ENCODE measurements around the gene PANK2. TPM values are rescaled to one million over a fixed set of nuclear protein-coding genes. Genes with fewer than 3 reads are reported as not detected.
A peak's percentile ranks its signal among the peaks of the same experiment; 100 is the strongest.

The PANK2 gene
- total RNA-seq, 2 donors from 2014 or later = 17.9 to 21.8 TPM

GRCh38 chr20:3846378-3846739, 42.8 kb upstream of the PANK2 start:
- WGBS, 2 donors = 0% methylated on average over 22 of the region's 22 CpGs; no CpG with 5 or more reads in 1 of the 2 donors
- Histone ChIP-seq H3K9me3 (no peaks in the 10 kb centered on the region), H3K4me1 (peaks cover 31% of the 10 kb centered on the region), H3K27me3 (no peaks in the 10 kb centered on the region), H3K36me3 (replicated peaks in 1 of 2; ENCODE audit: insufficient read depth in 1 of 2, low read depth in 2 of 2) (no peaks in the 10 kb centered on the region), H3K27ac (peak overlapping the region; percentile 89 to 97 (median 90)), H3K4me3 (peak overlapping the region; percentile 87 to 89)
- ATAC-seq (no peak), DNase-seq (no peak)
- TF ChIP-seq CTCF (IDR thresholded peaks at IDR 0.05) = no peak
- TF ChIP-seq POLR2A (IDR thresholded peaks at IDR 0.05) = no peak
- intact Hi-C loops (cut with DNase I) = no loop called here

DNA sequence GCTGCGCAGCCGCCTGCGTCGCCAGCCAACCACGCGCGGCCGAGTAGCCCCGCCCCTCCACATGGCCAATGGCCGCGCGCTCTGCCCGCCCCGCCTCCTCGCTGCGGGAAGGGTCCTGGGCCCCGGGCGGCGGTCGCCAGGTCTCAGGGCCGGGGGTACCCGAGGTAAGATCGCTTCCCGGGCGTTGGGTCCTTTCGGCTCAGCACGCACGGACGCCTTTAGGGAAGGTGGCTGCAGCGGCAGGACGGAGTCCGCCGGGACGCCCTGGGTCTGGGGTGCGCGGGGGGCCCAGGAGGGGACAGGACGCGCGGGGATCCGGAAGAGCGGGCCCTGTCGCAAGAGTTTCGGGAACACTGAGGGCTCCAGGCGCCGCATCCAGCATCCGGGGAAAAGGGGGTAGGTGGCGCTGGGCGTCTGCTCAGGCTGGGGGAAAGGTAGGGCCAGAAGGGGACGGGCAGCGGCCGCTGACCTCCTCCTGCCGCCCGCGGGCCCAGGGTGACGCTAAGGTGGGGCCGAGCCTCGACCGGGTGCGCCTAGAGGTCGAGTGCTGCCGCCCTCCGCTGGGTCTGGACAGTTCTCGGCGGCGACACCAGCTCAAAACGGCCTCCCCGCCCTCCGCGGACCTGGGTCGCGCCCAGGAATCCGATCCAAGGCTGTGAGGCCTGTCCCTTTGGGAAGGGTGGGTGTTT, 42.3 kb upstream of the PANK2 start, which contains the start of gene MAVS:
Gene MAVS, plus strand, starts transcription at position 95 of the 689 bp plus-strand sequence. CDS start 7,791 bp downstream, outside the sequence.
- intact Hi-C loops (cut with DNase I) = no loop called here
- H3K36me3 ChIP-seq (replicated peaks in 1 of 2; ENCODE audit: insufficient read depth in 1 of 2, low read depth in 2 of 2) = no peaks in the 10 kb centered on the region
- DNase-seq (peak; percentile 86 to 91 (median 90)), ATAC-seq (peak; percentile 97)
- TF ChIP-seq POLR2A (IDR thresholded peaks at IDR 0.05) (peak; percentile 71 to 83 (median 79)), CTCF (IDR thresholded peaks at IDR 0.05) (no peak)
- peaks cover 31% of the 10 kb centered on the region for H3K4me1 ChIP-seq
- 0% methylated on average over 4 to 70 of the region's 72 CpGs for WGBS, 2 donors
- H3K27ac ChIP-seq = peak within 1 kb of the TSS; percentile 89 to 97 (median 90)
- no peaks in the 10 kb centered on the region for H3K9me3 ChIP-seq
- H3K27me3 ChIP-seq = no peaks in the 10 kb centered on the region
- peak within 1 kb of the TSS; percentile 87 to 89 for H3K4me3 ChIP-seq

DNA sequence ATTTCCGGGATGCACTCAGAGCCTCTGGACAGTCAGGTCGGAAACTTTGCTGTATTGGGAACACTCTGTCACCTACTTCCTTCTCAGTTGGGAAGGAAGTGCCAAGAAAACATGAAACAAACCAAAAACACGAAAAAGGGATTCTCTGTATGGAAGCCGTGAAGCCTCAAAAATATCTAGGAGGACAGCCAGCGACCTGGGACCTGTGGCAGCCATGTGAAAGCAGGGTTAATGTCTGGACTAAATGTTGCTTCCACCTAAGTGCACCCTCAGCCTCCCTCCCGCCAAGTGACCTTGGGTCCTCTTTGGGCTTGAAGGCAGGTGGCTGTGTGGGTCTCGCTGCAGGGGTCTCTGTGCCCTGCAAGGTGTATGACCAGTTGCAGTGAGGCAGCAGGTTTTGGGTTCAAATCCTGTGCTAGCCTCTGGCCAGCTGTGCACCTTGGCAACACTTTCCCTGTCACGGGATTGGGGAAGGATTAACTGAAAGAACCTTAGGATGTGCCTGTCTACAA, 41.7 kb upstream of the PANK2 start:
- H3K27ac ChIP-seq = peak overlapping the region; percentile 89 to 97 (median 90)
- no peaks in the 10 kb centered on the region for H3K27me3 ChIP-seq
- peak overlapping the region; percentile 87 to 89 for H3K4me3 ChIP-seq
- no peaks in the 10 kb centered on the region for H3K9me3 ChIP-seq
- peaks cover 31% of the 10 kb centered on the region for H3K4me1 ChIP-seq
- intact Hi-C loops (cut with DNase I) = no loop called here
- WGBS, 2 donors = 4% methylated on average over 8 of the region's 8 CpGs
- DNase-seq (peak in 1 of 4 donors; percentile 31), ATAC-seq (no peak)
- H3K36me3 ChIP-seq (replicated peaks in 1 of 2; ENCODE audit: insufficient read depth in 1 of 2, low read depth in 2 of 2) = no peaks in the 10 kb centered on the region
- TF ChIP-seq POLR2A (IDR thresholded peaks at IDR 0.05) (no peak), CTCF (IDR thresholded peaks at IDR 0.05) (no peak)

- DNase-seq = no peak
- Histone ChIP-seq H3K36me3 (replicated peaks in 1 of 2; ENCODE audit: insufficient read depth in 1 of 2, low read depth in 2 of 2) (no peaks in the 10 kb centered on the region), H3K4me1 (peaks cover 31% of the 10 kb centered on the region), H3K4me3 (no peak overlapping the region), H3K27me3 (no peaks in the 10 kb centered on the region), H3K27ac (no peak overlapping the region), H3K9me3 (no peaks in the 10 kb centered on the region)
- intact Hi-C loops (cut with DNase I) = no loop called here
- TF ChIP-seq CTCF (IDR thresholded peaks at IDR 0.05) (no peak), POLR2A (IDR thresholded peaks at IDR 0.05) (no peak)
- ATAC-seq = no peak
- 81 to 92% methylated on average over 1 of the region's 1 CpG for WGBS, 2 donors
Observed at GRCh38 chr20:3848565-3848964, 40.6 kb upstream of the PANK2 start.

All from body of pancreas (tissue), 4 donors.